LoVo (cell line): ENCODE results near the gene NT5DC2.
"Not testable (repeated sequence)": the region's sequence is repeated elsewhere in the genome, so short reads cannot be mapped to it uniquely, and the experiment has no call there.

Source experiments
- DNase-seq: peaks from one replicate; pipeline ENCODE4 v3.0.0-alpha.2; 2016; ENCODE audit warnings: low spot score

The NT5DC2 gene

DNA sequence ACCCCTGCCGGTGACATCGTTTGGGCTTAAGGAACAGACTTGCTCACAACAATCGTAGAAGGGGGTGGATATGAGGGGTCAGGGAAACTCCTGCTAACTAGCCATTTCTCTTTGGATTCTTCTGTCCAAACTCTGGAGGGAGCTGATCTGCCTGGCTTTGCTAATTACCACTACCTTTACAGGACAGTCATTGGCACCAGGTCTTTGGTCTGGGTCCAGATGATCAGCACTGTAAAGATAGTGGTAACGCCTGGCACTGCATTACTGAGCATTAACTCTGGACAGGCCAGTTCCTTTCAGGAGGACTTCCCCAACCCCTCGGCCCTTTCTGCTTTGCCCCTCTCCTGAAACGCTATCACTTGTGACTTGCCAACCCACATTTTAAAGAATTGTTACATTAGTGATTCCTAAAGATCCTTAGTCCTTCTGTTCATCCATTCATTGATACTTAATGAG, 3.5 kb upstream of the NT5DC2 start:
- DNase-seq = no peak

DNA sequence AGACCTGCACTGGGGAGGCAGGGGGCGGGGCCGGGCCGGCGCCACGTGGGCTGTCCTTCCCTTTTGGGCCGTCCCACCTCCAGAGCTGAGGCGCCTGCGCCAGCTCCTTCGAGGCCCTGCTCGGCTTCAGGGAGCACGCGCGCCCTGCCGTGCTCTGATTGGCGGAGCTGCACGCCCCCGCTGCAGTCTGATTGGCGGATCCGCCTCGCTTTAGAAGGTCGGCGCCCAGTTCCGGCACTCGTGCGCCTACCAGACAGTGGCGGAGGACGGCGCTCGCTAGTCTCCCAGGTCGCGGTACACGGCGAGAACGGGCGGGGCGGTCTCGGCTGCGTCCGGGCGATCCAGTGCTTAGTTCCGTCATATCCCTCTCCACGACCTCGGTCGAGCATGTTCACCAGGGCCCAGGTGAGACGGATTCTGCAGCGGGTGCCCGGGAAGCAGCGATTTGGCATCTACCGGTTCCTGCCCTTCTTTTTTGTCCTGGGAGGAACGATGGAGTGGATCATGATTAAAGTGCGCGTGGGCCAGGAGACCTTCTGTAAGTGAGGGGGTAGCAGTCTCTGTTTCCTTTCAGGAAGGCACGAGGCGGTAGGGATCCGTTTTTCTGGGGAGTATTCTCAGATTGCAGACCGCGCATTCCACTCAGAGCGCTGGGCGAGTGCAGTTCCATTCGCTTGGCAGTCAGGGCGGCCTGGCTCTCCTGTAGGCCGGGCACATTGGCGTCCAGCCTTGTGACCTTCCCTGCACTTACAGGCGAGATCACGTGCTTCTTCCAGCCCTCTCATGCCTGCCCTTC, 2.9 kb upstream of the NT5DC2 start, which contains the start of gene UQCC5:
UQCC5 (plus strand) TSS at position 237 of the 796 bp plus-strand sequence; CDS start at position 388, 151 bp downstream.
- DNase-seq = peak; percentile 98

DNA sequence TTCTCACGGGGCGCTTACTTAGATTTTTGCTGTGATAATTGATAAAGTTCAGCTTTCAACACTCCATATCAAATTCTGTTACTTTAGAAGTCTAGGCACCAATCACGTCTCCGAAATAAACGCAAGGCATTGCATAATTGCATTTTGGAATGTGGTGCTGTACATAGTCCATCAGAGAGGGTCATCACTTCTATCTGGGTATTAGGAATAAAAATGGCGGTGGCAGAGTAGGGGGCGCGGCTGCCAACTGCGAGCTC, 2.4 kb upstream of the NT5DC2 start:
- DNase-seq = no peak

DNA sequence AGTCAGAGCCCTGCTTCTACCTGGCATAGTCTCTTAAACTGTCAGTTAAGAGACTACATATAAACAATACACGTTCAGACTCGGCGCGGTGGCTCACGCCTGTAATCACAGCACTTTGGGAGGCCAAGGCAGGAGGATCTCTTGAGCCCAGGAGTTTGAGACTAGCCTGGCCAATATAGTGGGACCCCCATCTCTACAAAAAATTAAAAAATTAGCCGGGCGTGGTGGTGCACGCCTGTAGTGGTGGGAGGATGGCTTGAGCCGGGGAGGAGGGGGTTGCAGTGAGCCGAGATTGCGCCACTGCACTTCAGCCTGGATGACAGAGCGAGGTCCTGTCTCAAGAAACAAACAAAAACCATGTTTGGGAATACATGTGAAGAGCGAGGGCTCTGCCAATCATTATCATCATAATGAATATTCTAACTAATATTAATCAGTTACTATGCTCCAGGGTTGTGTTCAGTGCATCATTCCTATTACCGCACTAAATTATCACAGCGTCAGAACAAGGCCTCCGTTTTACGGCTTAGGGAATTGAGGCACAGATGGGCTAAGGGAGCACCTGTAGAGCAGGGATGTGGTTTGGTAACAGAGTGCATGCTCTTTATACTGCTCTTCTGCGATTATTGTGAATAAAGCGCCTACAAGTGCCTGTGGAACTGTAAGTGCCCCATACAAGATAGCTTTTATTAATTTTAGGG, 1.9 kb upstream of the NT5DC2 start:
- no peak for DNase-seq

DNA sequence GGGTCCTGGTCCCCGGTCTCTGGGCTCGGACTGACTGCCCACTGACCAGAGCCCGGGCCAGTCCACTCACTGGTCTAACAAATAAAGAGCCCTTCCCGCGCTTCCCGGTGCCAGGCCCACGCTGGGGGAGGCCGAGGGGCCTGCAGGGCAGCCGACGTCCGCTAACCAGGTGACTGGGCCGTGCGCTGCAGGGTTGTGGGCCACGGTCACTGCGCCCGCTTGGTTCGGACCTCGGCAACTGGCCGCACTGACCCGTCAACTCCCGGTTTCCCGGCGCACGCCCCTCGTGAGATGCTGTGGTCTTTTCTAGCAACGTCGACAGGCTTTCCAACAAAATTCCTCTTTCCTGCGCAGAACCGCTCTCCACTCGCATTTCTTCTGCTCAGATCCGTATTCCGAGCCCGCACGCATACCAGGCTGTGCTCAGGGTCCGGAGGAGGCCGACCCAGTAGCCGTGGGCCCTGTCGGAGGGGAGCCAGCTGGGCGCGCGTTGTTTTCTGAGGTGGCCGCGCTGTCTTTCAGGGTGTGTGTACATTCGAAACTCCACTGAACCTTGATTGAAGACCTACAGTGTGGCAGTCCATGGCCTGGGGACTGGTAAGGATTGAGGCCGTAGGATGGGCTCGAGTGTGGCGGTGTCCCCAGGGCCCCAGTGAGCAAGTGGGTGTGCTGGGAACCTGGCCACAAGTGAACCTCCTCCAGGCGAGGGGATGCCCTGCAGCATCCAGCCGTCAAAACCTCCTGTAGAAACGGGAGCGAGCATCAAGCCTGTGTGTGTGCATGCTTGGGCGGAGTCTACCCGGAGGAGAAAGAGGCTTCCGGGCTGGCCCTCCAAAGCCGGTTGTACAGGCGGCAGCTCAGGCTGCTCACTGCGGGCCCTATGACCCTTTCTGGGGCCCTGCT, 875 bp upstream of the NT5DC2 start:
- DNase-seq = no peak

DNA sequence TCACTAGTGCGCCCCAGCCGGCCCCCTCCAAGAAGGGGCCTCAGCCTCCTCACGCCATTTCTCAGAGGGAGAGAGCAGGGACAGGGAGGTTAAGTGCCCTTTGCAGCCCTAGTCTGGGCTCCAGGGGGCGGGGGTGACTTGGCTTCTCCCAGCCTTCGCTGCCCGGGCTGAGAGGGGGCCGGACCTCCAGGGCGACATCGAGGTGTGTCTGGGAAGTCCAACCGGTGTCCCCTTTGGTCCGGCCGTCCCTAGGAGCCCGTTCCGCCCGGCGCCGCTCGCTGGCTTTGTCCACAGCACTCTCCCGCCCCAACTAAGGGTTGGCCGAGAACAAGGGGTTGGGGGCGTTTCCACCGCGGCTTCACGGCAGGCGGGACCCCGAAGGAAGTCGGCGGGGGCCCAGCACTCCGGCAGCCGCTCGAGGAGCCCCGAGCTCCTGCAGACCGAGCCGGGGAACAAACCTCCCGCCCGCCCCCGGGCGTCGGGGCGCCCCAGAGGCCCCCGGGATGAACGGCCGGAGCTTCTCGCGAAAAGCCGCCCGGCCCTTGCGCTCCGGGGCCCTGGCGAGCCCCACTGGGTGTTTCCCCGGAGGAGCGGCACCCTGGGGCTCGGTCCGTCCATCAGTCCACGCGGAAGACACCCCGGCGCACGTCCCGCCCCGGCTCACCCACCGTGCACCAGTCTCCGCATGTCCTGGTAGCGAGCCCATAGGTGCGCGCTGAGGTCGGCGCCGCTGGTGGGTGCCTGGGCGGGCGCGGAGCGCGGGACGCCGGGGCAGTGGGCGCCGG, 627 bp downstream of the NT5DC2 start:
- DNase-seq = peak; percentile 6

DNA sequence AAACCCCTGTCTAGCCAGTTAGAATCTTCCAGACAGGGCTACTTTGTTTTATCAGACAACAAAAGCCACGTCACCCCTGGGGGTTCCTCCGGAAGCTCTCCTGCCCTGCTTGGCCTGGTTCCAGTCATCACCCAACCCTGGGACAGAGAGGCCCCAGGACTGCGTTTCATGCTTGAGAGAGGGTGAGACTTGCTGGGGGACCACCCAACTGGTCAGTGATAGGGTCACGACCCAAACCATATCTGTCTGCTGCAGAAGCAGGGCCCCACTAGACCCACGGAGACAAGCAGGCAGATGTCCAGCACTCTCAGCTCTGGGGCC, 1.2 kb downstream of the NT5DC2 start:
- DNase-seq = peak; percentile 9

DNA sequence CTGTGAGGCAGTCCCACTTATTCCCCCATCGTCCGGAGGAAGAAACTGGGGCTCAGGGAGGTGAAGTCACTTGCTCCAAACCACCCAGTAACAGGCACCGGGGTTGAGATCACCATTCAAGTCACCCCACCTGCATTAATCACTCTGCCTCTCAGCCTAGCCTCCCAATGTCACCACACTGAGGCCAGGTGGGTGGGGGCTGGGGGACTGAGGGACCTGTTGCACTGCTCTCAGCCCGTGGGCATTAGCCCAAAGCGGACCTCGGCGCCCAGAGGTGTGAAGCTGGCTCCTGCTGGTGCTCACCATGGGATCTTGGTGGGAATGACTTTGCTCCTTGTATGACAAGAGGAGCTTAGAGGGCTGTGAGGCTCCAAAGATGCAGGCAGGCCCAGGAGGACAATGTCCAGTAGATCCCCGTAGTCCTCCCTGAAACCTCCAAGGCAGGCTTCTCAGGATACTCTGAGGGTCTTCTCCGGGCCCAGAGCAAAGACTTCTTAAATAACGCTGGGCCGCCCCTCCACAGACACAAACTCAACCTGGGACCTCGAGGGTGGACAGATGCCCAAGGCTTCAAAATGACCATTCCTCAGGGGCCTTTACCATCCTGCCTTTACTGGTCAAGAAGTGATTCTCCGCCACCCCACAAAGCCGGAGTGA, 1.7 kb downstream of the NT5DC2 start:
- DNase-seq = no peak

DNA sequence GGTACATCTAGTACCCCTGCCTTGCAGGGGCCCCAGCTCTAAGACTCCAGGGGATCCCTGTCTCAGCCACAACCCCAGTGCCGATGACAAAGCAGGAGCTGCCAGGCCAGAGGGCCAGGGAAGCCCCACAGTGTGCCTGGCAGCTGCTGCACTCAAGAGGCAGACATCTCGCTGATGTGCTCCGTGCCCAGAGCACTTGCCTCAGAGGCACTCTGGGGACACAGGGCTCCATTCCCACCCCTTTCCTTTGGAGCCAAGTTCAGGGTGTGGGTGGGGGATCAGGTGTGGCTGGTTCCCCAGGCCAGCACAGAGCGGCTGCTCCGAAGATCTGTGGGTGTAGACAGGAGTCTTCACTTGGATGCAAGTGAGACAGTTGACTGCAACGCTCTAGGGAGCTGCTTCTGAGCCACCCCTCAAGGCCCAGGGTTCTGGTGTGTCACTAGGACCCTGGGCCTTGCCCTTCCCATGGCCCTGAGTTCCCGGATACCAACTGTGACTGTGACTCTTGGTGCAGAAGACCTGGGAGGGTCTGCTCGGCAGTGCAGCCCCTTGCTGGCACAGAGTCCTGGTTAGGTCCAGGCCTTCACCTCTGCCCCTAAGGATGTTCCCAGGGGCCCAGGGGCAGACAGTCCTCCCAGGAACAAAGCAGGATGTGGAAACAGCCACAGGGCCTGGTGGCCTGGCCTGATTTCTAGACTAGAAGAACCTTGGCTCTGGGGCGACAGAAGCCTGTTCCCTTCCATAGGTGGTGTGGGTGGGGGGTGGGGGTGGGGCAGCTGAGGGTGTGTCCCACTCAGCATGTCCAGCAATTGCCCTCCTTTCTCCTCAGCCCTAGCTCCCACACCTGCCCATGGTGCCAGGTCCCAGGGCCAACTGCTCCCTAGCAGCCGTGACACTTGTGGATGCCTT, 2.5 kb downstream of the NT5DC2 start:
- no peak for DNase-seq

DNA sequence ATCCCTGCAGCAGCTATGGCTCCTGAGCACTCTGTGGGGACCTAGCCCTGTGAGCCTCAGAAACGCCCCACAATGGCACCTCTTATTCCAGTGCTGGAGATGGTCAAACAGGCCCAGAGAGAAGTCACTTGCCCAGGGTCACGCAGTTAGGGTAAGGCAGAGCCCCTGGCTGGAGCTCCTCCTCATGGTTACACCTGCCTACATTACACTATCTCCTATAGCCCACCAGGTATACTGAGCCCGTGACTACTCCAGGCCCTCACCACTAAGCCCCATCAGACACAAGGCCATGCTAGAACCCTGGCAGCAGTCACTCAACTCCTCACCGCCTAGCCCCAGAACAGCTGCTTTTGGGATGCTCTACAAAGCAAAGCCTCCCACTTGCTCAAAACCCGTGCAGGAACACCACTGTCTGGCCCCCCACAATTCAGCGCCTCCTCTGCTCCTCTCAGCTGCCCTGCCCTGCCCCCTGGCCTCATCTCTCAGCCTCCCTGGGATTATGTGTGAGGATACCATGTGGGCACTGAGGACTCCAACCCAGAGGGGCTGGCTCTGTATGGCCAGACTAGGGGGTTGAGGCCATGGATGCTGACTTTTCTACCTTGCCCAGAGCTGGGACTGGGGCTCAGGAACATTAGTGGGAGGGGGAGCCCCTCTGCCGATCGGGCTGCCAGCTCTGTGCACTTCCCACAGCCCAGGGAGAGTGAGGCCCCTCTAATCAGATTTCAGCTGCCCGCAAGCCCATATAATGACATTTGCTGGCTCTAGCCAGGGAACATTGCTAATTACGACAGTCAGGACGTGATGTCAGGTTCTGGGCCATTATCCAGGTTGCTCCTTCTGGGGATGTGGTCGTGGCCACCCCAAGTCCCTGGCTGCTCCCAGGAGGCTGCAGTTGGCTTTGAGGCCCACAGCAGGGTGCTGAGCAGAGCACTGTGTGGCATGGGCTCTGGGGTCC, 4.0 kb downstream of the NT5DC2 start:
- DNase-seq = no peak

DNA sequence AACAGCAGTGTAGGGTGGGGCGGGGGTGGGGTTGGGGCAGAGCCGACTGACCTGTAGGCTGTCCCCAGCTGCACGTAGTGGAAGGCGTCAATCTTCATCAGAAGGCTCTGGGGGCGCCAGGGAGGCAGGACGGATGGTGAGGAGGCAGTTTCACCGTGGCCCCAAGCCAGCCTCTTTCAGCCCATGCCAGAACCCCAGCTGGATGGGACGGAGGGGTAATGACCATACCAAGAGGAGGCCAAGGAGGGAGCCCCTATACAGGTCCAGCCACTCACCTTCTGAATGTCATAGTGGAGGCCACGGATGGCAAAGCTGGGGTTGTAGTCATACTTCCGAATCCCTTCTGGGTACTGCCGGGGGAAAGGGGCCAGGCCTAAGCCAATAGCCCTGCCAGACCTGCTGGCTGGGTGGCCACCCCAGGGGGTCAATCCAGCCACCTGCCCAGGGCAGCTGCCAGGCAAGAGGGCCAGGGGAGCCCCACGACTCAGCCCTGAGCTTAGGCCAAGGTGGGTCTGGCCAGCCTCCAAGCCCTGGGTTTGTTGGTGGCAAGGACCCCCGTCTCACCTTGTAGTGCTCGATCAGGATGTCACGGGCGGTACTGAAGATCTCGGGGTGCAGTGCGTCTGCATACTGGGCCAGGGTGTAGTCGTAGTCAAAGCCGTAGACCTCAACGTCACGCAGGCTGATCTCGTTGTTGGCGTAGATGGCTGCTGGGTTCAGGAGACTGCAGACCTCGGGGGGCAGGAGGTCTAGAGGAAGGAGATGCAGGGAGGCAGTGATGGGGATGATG, 4.9 kb downstream of the NT5DC2 start:
- no peak for DNase-seq

DNA sequence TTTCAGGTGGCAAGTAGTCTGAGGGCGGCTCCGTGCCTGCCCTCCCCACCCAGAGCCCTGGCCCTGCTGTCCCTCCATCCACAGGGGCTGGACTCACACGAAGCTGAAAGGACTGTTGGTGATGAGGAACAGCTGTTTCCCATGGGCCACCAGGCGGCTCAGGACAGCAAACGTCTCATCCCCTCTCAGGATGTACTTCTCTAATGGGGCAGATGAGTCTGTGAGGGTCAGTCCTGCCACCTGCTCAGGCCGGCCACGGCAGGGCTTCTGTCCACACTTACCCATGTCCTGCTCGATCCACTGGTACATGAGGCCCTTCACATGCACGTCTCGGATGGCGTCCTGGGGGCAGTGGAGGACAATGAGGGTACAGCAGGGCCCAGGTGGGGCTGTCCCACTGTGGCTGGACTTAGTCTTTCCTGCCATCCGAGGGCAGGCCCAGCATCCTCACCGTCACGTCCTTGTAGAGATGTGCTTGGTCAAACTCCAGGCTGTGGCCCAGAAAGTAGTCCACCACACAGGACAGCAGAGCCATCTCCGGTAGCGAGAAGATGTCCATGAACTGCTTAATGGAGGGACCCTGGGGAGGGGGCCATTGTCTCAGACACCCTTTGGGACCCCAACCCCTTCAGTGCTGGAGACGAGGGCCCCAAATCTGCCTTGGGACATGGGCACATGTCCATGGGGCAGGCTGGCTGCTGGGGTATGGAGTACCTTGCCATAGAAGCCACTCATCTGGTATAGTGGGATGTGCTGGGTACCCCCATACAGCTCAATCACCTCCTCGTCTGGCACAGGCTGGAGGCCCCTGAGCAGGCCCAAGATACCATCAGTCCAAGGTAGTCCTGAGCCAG, 5.7 kb downstream of the NT5DC2 start:
- no peak for DNase-seq

DNA sequence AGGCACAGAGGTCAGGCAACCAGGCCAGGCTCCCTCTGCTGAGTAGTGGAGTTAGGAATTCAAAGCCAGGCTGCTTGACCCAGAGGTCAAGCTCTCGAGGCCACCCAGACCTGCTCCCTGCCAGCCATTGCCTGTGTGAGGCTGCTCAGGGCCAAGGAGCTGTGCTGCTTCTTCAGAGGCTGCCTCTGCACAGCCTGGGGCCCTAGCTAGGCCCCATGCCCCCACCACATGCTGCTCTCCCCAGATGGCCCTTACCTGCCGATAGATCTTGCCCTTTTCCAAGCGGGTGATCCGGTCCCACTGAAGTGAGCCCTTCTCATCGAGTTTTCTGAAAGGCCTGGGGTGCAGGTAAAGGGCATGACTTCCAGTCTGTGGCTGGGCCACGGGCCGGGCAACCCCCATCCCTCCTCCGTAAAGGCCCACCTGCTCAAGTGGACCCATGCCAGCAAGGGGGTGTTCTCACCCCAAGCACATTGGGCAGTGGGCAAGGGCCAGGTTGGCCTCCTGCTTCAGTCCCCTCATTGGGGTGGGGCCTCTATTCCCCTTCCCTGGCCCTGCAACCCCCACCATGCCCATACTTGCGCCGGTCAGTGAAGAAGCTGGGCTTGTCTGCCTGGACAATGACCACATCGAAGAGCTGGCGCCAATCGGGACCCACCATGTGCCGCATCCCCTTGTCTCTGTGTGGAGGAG, 6.5 kb downstream of the NT5DC2 start:
- DNase-seq = no peak

DNA sequence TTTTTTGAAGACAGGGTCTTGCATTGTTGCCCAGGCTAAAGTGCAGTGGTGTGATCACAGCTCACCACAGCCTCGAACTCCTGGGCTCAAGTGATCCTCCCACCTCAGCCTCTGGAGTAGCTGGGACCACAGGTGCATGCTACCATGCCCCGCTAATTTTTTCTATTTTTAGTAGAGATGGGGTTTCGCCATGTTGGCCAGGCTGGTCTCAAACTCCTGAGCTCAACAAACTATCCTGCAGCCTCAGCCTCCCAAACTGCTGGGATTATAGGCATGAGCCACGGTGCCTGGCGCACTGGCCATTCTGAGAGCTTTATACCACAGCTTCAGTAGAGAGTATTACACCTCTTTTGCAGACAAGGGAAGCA, 7.0 kb downstream of the NT5DC2 start:
- not testable (repeated sequence) for DNase-seq

DNA sequence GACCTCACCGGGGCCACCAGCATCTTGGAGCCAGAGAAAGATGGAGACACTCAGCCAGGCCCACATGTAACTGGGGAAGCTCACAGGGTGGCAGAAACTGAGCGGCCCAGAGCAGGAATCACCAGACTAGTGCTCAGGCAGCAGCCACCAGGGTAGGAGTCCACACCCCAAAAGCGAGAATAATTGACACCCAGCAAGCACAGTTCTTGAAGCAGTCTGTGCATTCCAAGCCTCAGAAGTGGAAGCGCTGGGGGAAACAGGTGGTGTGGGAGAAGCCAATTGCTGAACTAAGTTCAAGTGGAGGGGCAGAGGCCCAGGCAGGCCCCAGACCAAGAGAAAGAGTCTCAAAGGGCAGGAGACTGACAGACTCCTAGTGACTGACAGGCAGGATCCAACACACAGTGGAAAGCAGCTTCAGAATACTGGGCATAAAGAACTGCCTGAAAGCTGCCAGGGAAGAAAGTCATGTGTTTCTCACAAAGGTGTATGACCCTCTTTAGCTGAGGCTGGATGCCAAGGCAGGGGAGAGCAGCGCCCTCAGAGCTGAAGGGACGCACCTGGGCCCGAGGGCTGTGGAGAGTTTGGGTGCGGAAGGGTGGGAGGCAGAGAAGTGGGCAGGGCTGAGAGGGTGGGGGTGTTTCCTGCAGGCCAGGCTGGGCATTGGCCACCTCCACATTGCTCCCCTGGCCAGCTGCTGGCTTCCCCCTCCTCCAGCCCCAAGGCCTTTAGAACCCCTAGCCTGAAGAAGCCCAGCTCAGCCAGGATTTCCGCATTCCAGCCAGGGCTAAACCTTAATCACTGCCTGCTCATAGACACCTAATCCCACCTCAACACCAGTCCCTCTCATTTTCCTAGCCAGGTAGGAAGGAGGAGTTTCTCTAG, 7.7 kb downstream of the NT5DC2 start:
- no peak for DNase-seq
